Lung (tissue), 12 donors: ENCODE measurements around the gene ADCY10. TPM values are rescaled to one million over a fixed set of nuclear protein-coding genes. Genes with fewer than 3 reads are reported as not detected.

ENCODE experiments used
- ATAC-seq: fragments of 200-7000 bp; cut with Tn5 transposase; one replicate; pipeline ENCODE4 v1.9.1; 2020; ENCODE audit warnings: moderate number of reproducible peaks; ENCODE audit not compliant: insufficient read depth, low FRiP score
- DNase-seq, 3 donors: peaks; one replicate each; pipeline ENCODE4 v3.0.0-alpha.2; 2013 to 2017
- H3K27ac ChIP-seq, 2 donors: one replicate each; pipeline ENCODE4 v1.5.1; 2013; ENCODE audit warnings: mild to moderate bottlenecking in 2 of 2, moderate library complexity in 2 of 2, control low read depth in 1 of 2, inconsistent platforms in 1 of 2, low read depth in 1 of 2, low read length in 1 of 2
- H3K27me3 ChIP-seq, 3 donors: one replicate each; pipeline ENCODE4 v1.5.1; 2013; ENCODE audit warnings: low read length in 2 of 3; ENCODE audit not compliant: control insufficient read depth in 3 of 3, insufficient read depth in 3 of 3
- H3K36me3 ChIP-seq, 4 donors: one replicate each; pipeline ENCODE4 v1.5.1; 2013; ENCODE audit warnings: low read length in 4 of 4, mild to moderate bottlenecking in 1 of 4, moderate library complexity in 1 of 4; ENCODE audit not compliant: control insufficient read depth in 4 of 4, insufficient read depth in 4 of 4
- H3K4me1 ChIP-seq, 5 donors: one replicate each; pipeline ENCODE4 v1.5.1; 2013; ENCODE audit warnings: low read length in 5 of 5, mild to moderate bottlenecking in 2 of 5, moderate library complexity in 1 of 5; ENCODE audit not compliant: control insufficient read depth in 5 of 5, insufficient read depth in 5 of 5
- H3K4me3 ChIP-seq: one replicate; pipeline ENCODE4 v1.5.1; 2013; ENCODE audit warnings: mild to moderate bottlenecking, control low read depth, moderate library complexity
- H3K9ac ChIP-seq, 2 donors: one replicate each; pipeline ENCODE4 v1.5.1; 2013; ENCODE audit warnings: low read length in 2 of 2, control low read depth in 1 of 2; ENCODE audit not compliant: insufficient read depth in 1 of 2
- H3K9me3 ChIP-seq, 4 donors: one replicate each; pipeline ENCODE4 v1.5.1; 2013; ENCODE audit warnings: low read length in 3 of 4, mild to moderate bottlenecking in 1 of 4, moderate library complexity in 1 of 4; ENCODE audit not compliant: control insufficient read depth in 4 of 4, insufficient read depth in 3 of 4
- CTCF ChIP-seq: IDR thresholded peaks from 2 replicates; pipeline ENCODE4 v1.5.1; 2012; ENCODE audit warnings: mild to moderate bottlenecking; ENCODE audit errors: control extremely low read depth, extremely low read depth
- WGBS, 2 donors: extraction: QIAGEN DNeasy Blood & Tissue Kit; methylation state at CpG; one replicate each; pipeline ENCODE4 v1.1.7; 2013; 5-methylcytosine and 5-hydroxymethylcytosine counted together
- polyA plus RNA-seq, 2 donors: library from polyadenylated mRNA; stranded (reverse); fragments of 200-250 nt; gene quantifications; one replicate each; pipeline ENCODE4 v1.2.1, GENCODE V29; 2013
- total RNA-seq, 2 donors: library from RNA; depleted of rRNA in 1 of 2; stranded (reverse); fragments of >200 nt in 1 of 2; gene quantifications; one replicate each; pipeline ENCODE4 v1.2.1, GENCODE V29; 2014 to 2021
- donor health status: control.
- donor health status: control.
- donor health status: Bipolar disorder and iron deficiency.
- donor health status: healthy.
- donor health status: DM: yes; HTN: yes; CAD: no.

The ADCY10 gene
- total and polyA plus RNA-seq, 4 donors: 0.06 to 0.10 (median 0.09) TPM; not detected in 1

GRCh38 chr1:167928457-167928852, 14.5 kb upstream of the ADCY10 start:
- DNase-seq (no peak), ATAC-seq (no peak)
- H3K9me3 ChIP-seq: no peaks in the 10 kb centered on the region
- no peak overlapping the region for H3K4me3 ChIP-seq
- peaks cover 0 to under 1% (median 0%) of the 10 kb centered on the region in 4 donors for H3K36me3 ChIP-seq
- 90 to 97% methylated on average over 2 of the region's 2 CpGs for WGBS, 2 donors
- no peak overlapping the region for H3K9ac ChIP-seq
- H3K27me3 ChIP-seq: no peaks in the 10 kb centered on the region
- H3K27ac ChIP-seq: no peak overlapping the region
- peaks cover 0 to 14% (median 2%) of the 10 kb centered on the region in 5 donors for H3K4me1 ChIP-seq
- no peak for TF ChIP-seq CTCF

- ATAC-seq: no peak
- H3K4me3 ChIP-seq: no peak overlapping the region
- H3K4me1 ChIP-seq: peaks cover 0 to 11% (median 2%) of the 10 kb centered on the region in 5 donors
- H3K9ac ChIP-seq: no peak overlapping the region
- no peak for DNase-seq
- H3K36me3 ChIP-seq: peaks cover 0 to 4% (median 0%) of the 10 kb centered on the region in 4 donors
- no peaks in the 10 kb centered on the region for H3K9me3 ChIP-seq
- TF ChIP-seq CTCF: no peak
- H3K27me3 ChIP-seq: no peaks in the 10 kb centered on the region
- no peak overlapping the region for H3K27ac ChIP-seq
- WGBS, 2 donors: 89 to 91% methylated on average over 4 of the region's 4 CpGs
These were observed 13.3 kb upstream of the ADCY10 start for GRCh38 chr1:167927046-167927754.

GRCh38 chr1:167926486-167926997, 12.6 kb upstream of the ADCY10 start:
- TF ChIP-seq CTCF: no peak
- Histone ChIP-seq H3K27ac (no peak overlapping the region), H3K9ac (no peak overlapping the region), H3K27me3 (no peaks in the 10 kb centered on the region), H3K9me3 (no peaks in the 10 kb centered on the region), H3K4me3 (no peak overlapping the region), H3K36me3 (peaks cover 0 to 4% (median 0%) of the 10 kb centered on the region in 4 donors), H3K4me1 (peaks cover 0 to 11% (median 2%) of the 10 kb centered on the region in 5 donors)
- 84 to 95% methylated on average over 6 of the region's 6 CpGs for WGBS, 2 donors
- no peak for DNase-seq
- no peak for ATAC-seq
